ENCODE measurements around the gene LONRF2. TPM values are rescaled to one million over a fixed set of nuclear protein-coding genes. Genes with fewer than 3 reads are reported as not detected.

LONRF2 gene
- total RNA-seq, 3 donors from 2014 or later (not counting 1 experiment from before 2014, with no cell fraction given), result not detected

Other genes starting within 250 kb of the LONRF2 start
- gene AFF3, start 179.9 kb downstream of the LONRF2 start, total RNA-seq, result 1 to 10 TPM; 4.6 to 9.6 (median 5.6) TPM
- 10 to 100 TPM; 11.1 to 15.3 (median 13.4) TPM for gene CHST10, start 95.2 kb upstream of the LONRF2 start, total RNA-seq
- not detected for gene NMS, start 148.0 kb upstream of the LONRF2 start, total RNA-seq
- 10 to 100 TPM; 22.3 to 27.3 (median 24.8) TPM for gene PDCL3, start 240.5 kb upstream of the LONRF2 start, total RNA-seq

Measured in natural killer cell (primary cell).